ENCODE measurements around the gene NELL1.

DNA sequence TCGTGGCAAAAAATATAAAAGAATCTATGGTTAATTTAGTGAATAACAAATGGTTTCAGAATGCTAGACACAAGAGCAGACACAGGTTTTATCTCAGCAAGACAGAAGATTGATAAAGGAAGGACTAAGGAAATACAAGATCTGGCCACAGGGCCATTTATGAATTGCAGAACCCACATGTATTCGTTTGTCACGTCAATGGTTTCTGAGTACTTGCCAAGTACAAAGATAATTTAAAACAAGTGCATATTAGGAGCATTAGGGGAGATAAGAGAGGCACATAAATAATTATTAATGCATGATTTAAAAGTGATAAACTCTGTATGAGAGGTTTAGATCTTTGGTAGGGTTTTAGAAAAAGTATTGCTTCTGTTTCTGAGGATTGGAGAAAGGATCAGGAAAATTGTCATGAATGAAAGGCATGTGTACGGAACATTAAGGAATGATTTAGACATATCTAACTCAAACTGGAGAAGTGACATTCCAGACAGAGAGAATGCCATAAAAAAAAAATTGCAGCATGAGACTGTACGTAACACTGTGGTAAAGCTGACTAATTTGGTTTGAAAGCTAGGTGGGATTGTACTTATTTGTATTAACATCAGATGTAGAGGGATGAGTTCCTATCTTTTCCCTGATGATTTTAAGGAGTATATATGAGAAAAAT lies 727.1 kb downstream of the NELL1 start:
- TF ChIP-seq POLR2A (IDR thresholded peaks at IDR 0.05): no peak
- TF ChIP-seq, protein P1, sequence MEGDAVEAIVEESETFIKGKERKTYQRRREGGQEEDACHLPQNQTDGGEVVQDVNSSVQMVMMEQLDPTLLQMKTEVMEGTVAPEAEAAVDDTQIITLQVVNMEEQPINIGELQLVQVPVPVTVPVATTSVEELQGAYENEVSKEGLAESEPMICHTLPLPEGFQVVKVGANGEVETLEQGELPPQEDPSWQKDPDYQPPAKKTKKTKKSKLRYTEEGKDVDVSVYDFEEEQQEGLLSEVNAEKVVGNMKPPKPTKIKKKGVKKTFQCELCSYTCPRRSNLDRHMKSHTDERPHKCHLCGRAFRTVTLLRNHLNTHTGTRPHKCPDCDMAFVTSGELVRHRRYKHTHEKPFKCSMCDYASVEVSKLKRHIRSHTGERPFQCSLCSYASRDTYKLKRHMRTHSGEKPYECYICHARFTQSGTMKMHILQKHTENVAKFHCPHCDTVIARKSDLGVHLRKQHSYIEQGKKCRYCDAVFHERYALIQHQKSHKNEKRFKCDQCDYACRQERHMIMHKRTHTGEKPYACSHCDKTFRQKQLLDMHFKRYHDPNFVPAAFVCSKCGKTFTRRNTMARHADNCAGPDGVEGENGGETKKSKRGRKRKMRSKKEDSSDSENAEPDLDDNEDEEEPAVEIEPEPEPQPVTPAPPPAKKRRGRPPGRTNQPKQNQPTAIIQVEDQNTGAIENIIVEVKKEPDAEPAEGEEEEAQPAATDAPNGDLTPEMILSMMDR (IDR thresholded peaks at IDR 0.05): no peak
